Thyroid gland (tissue), 4 donors: Measurements from ENCODE around the gene RPS8. TPM values are rescaled to one million over a fixed set of nuclear protein-coding genes. Genes with fewer than 3 reads are reported as not detected.

Experiments used
- DNase-seq, 2 donors: peaks; one replicate each; pipeline ENCODE4 v3.0.0-alpha.2; 2019
- H3K27ac ChIP-seq, 3 donors: fragments of 200-600 bp; sonication (generic); 1 replicate in 2 of 3; 2 replicates in 1 of 3; pipeline ENCODE4 v1.5.1; 2016 to 2019; ENCODE audit warnings: mild to moderate bottlenecking in 1 of 3, moderate library complexity in 1 of 3
- H3K27me3 ChIP-seq: fragments of 200-600 bp; sonication (generic); one replicate; pipeline ENCODE4 v1.5.1; 2019
- H3K36me3 ChIP-seq, 2 donors: fragments of 200-600 bp; sonication (generic); one replicate each; pipeline ENCODE4 v1.5.1; 2016 to 2019
- H3K4me1 ChIP-seq, 2 donors: fragments of 200-600 bp; sonication (generic); one replicate each; pipeline ENCODE4 v1.5.1; 2017 to 2019
- H3K4me3 ChIP-seq, 3 donors: fragments of 200-600 bp; sonication (generic); replicated peaks in 1 of 3; 1 replicate in 2 of 3; 2 replicates in 1 of 3; pipeline ENCODE4 v1.5.1; 2016; ENCODE audit warnings: mild to moderate bottlenecking in 1 of 3
- H3K9me3 ChIP-seq: fragments of 200-600 bp; sonication (generic); one replicate; pipeline ENCODE4 v1.5.1; 2017
- POLR2A ChIP-seq, 2 donors: fragments of 450-650 bp; IDR thresholded peaks; one replicate each; pipeline ENCODE4 v1.6.1; 2017; ENCODE audit warnings: antibody characterized with exemption in 2 of 2, mild to moderate bottlenecking in 2 of 2, moderate library complexity in 1 of 2
- WGBS, 2 donors: methylation state at CpG; one replicate each; pipeline ENCODE4 v1.1.5; 2017; 5-methylcytosine and 5-hydroxymethylcytosine counted together
- intact Hi-C: fragments of 100-400 bp; cut with DNase I; formaldehyde crosslinking; loops from one replicate; pipeline ENCODE4 v1.15.1; 2023
- total RNA-seq, 4 donors: library from RNA; depleted of rRNA; stranded (reverse); fragments of >200 nt; gene quantifications; one replicate each; pipeline ENCODE4 v1.2.3, GENCODE V29; 2016
- TF ChIP-seq, protein P1 (sequence below), 6 experiments: fragments of 200-600 bp in 3 of 6; fragments of 450-650 bp in 3 of 6; sonication (generic) in 3 of 6; IDR thresholded peaks; one replicate each; pipeline ENCODE4 v1.5.1; 2016 to 2019; ENCODE audit warnings: antibody characterized with exemption in 6 of 6, mild to moderate bottlenecking in 2 of 6, inconsistent platforms in 1 of 6, moderate library complexity in 1 of 6

Gene RPS8
- total RNA-seq, 4 donors from 2014 or later, result 1,167 to 2,709 (median 1,595) TPM

DNA sequence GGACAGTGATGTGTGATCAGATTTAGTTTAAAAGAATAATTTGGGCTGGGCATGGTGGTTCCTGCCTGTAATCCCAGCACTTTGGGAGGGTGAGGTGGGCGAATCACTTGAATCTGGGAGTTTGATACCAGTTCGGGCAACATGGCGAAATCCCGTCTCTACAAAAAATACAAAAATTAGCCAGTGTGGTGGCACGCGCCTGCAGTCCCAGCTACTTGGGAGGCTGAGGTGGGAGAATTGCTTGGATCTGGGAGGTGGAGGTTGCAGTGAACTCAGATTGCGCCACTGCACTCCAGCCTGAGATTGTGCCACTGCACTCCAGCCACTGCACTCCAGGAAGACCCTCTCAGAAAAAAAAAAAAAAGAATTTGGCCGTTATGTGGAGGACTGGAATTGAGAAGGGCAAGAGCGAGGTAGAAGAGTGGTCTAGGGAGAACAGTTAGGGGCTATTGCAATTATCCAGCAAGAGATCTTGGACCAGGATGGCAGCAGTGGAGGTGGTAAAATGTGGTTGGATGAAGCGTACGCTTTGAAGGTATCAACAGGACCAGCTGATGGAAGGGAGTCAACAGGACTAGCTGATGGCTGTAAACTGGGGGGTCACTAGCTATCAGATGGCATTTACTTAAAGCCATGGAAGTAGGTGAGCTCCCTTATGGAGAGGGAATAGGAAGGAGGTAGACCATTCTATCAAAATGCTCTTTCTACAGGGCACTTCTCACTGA is 42.6 kb downstream of the RPS8 start:
- WGBS, 2 donors, result 94 to 97% methylated on average over 11 of the region's 11 CpGs
- TF ChIP-seq POLR2A (IDR thresholded peaks at IDR 0.05), result no peak
- DNase-seq, result peak in 1 of 2 donors; percentile 1
- intact Hi-C loops, result no loop called here
- Histone ChIP-seq H3K27me3 (no peaks in the 10 kb centered on the region), H3K4me1 (peaks cover 4 to 31% of the 10 kb centered on the region in 2 donors), H3K27ac (no peak overlapping the region), H3K36me3 (no peaks in the 10 kb centered on the region), H3K4me3 (no peak overlapping the region), H3K9me3 (no peaks in the 10 kb centered on the region)

DNA sequence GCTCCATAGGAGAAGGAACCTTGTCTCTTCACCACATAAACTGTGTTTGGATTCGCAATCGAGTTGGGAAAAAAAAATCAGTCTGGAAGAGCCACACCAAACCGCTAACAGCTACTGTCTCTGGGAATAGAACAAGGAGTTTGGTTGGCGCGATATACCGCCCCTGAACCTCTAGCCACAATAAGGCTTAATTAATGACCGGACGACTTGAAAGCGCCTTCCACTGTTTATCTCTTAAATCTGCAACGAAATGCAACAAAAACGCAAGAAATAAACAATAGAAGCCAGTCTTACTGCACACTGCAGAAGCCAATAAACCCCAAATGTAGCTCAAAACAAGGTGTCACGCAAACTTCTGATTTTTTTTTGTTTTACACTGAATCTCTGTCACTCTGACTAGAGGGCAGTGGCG is 43.9 kb downstream of the RPS8 start:
- Histone ChIP-seq H3K4me1 (peaks cover 4 to 25% of the 10 kb centered on the region in 2 donors), H3K9me3 (no peaks in the 10 kb centered on the region), H3K36me3 (no peaks in the 10 kb centered on the region), H3K27me3 (no peaks in the 10 kb centered on the region), H3K27ac (peak overlapping the region; percentile 97 to 98 (median 97)), H3K4me3 (peak overlapping the region in 2 of 3 donors; percentile 20 to 38)
- intact Hi-C loops, result no loop called here
- no peak for DNase-seq
- TF ChIP-seq POLR2A (IDR thresholded peaks at IDR 0.05), result no peak
- TF ChIP-seq, protein P1, sequence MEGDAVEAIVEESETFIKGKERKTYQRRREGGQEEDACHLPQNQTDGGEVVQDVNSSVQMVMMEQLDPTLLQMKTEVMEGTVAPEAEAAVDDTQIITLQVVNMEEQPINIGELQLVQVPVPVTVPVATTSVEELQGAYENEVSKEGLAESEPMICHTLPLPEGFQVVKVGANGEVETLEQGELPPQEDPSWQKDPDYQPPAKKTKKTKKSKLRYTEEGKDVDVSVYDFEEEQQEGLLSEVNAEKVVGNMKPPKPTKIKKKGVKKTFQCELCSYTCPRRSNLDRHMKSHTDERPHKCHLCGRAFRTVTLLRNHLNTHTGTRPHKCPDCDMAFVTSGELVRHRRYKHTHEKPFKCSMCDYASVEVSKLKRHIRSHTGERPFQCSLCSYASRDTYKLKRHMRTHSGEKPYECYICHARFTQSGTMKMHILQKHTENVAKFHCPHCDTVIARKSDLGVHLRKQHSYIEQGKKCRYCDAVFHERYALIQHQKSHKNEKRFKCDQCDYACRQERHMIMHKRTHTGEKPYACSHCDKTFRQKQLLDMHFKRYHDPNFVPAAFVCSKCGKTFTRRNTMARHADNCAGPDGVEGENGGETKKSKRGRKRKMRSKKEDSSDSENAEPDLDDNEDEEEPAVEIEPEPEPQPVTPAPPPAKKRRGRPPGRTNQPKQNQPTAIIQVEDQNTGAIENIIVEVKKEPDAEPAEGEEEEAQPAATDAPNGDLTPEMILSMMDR (IDR thresholded peaks at IDR 0.05), result peak in 1 of 6 experiments; percentile 5
- WGBS, 2 donors, result 3 to 5% methylated on average over 13 of the region's 13 CpGs

DNA sequence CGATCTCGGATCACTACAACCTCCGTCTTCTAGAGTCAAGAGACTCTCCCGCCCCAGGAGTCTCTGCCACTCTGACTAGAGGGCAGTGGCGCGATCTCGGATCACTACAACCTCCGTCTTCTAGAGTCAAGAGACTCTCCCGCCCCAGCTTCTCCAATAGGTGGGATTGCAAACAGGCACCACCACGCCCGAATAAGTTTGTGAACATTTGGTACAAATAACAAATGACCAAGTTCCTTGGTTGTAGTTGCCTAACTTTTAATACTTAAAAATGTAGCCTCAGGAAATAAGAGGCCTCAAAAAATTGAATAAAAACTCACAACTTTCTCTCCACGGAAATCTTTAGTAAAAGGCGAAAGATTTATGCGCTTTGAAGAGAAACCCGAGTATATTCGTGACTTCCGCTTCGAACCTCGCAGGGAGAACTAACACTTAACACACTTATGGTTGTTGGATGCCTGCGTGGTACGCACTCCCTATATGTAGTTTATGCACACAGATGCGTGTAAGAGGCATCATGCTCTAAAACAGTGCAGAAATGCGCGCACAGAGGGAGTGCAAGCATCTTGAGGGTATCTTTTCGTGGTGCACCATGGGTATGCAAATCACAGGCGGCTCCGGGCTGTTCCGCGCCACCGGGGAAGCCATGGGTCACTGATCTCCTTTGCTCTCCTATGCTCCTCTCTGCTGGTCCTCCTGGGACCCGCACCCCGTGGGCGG is 44.4 kb downstream of the RPS8 start:
- H3K4me1 ChIP-seq, result peaks cover 4 to 25% of the 10 kb centered on the region in 2 donors
- DNase-seq, result peak; percentile 89
- intact Hi-C loops, result no loop called here
- peak overlapping the region; percentile 97 to 98 (median 97) for H3K27ac ChIP-seq
- TF ChIP-seq POLR2A (IDR thresholded peaks at IDR 0.05), result peak in 1 of 2 donors; percentile 80
- TF ChIP-seq, protein P1 (IDR thresholded peaks at IDR 0.05), result peak in 1 of 6 experiments; percentile 17
- no peaks in the 10 kb centered on the region for H3K36me3 ChIP-seq
- H3K9me3 ChIP-seq, result no peaks in the 10 kb centered on the region
- H3K4me3 ChIP-seq, result peak overlapping the region in 1 of 3 donors; percentile 38
- 0 to 1% methylated on average over 33 of the region's 33 CpGs for WGBS, 2 donors
- no peaks in the 10 kb centered on the region for H3K27me3 ChIP-seq

DNA sequence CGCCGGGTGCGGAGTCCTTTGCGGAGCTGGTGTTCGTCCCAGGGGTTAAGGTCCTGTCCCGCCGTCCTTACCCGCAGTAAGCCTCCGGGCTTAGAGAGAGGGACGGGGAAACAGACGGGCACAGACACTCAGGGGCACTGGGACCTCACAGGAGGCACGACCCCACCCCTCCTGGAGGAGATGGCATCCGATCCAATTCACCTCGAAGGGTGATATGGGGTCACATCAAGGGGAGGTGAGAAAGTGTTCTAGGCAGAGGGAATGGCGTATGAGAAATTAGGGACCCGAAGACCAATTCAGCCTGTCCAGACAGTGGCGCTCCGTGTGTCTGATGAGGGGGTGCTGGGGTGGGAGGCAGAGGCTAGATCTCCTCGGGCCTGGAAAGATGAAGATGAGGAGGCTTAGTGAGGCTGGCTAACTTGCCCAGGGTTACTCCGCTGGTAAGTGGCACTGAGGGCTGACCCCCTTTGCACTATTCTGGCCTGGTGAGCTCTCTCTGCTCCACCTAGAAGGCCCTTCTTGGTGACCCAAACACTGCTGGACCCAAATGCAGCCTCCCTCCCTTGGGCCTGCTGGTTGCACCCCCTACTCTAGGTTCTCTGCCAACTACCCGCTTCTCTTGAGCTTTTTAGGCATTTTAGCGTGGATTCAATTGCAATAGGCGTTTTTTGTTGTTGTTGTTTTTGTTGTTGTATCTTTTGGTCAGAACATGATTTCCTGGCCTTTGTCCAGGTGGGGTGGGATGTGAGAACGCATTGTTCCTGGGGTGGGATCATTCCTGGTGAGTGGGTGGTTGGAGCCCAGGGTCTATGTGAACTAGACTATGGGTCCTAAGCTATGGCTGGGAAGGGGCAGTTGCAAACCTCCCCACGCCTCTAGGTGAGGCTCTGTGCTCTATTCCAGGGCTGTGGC is 45.2 kb downstream of the RPS8 start:
- Histone ChIP-seq H3K27me3 (no peaks in the 10 kb centered on the region), H3K9me3 (no peaks in the 10 kb centered on the region), H3K4me1 (peaks cover 4 to 25% of the 10 kb centered on the region in 2 donors), H3K36me3 (no peaks in the 10 kb centered on the region), H3K27ac (peak overlapping the region; percentile 97 to 98 (median 97)), H3K4me3 (peak overlapping the region in 1 of 3 donors; percentile 38)
- peak in 1 of 2 donors; percentile 18 for DNase-seq
- TF ChIP-seq, protein P1 (IDR thresholded peaks at IDR 0.05), result peak in 1 of 6 experiments; percentile 18
- TF ChIP-seq POLR2A (IDR thresholded peaks at IDR 0.05), result no peak
- intact Hi-C loops, result no loop called here
- 36 to 42% methylated on average over 19 to 23 of the region's 25 CpGs for WGBS, 2 donors

DNA sequence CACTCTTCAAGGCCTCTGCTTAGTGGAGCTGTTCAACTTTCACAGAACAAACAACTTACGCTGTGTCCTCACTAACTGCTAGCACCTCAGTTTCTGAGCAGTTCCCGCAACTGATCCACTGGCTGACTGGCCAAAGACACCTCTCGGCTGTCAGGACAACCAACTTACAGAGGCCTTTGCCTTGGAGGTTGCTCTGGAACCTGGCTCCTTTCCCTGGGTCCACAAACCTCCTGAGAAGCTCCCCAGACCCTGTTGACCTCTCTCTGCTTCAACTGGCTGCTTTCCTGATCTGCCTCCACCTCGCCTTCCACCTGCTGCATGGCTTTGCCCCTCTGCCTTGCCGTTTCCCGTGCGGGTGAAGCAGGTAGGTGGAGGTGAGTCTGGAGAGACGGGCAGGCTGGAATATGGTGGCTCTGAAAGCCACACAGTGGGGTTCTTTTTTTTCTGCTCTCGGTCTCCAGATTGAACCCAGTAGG is 45.9 kb downstream of the RPS8 start:
- 79 to 82% methylated on average over 9 of the region's 9 CpGs for WGBS, 2 donors
- Histone ChIP-seq H3K36me3 (no peaks in the 10 kb centered on the region), H3K9me3 (no peaks in the 10 kb centered on the region), H3K4me1 (peaks cover 4 to 25% of the 10 kb centered on the region in 2 donors), H3K27ac (peak overlapping the region in 2 of 3 donors; percentile 97 to 98), H3K4me3 (no peak overlapping the region), H3K27me3 (no peaks in the 10 kb centered on the region)
- DNase-seq, result no peak
- no peak for TF ChIP-seq POLR2A (IDR thresholded peaks at IDR 0.05)
- TF ChIP-seq, protein P1 (IDR thresholded peaks at IDR 0.05), result no peak
- intact Hi-C loops, result no loop called here
